HL-60/S4 treated with retinoic acid at 250 ng/mL for 4 days and 3 days (cell line): ENCODE results near the gene PRKCH.

Experiments
- in situ Hi-C: fragments of 300-500 bp; cut with MboI; formaldehyde crosslinking; loops from 2 replicates; pipeline ENCODE4 v1.7.0; 2022; ENCODE audit warnings: low sequenced_read_pairs

The PRKCH gene

GRCh38 chr14:61598980-61599379 lies 277.6 kb downstream of the PRKCH start:
- in situ Hi-C loops = no loop called here

DNA sequence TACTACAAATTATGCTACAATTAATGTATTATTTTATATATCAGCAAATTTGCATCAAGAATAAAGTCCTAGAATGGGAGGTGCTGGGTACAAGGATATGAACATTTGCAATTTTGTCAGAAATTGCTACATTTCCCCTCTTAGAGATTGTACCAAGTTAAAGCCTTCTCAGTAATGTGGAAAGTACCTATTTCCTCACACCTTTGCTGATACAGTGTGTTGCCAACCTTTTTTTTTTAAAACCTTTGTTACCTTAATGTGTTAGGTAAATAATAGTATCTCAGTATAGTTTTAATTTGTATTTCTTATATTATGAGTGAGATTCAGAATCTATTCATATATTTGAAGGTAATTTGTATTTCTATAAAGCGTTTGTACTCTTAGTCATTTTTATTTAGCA lies 278.6 kb downstream of the PRKCH start:
- in situ Hi-C loops = no loop called here
